Memory B cell (primary cell): ENCODE results near the gene NHS.

ENCODE experiments used
- ATAC-seq: fragments of 150-1000 bp; cut with Tn5 transposase; 2 replicates; pipeline ENCODE4 v1.10.0; 2021; ENCODE audit warnings: low read depth, mild to moderate bottlenecking, moderate library complexity
- DNase-seq, 2 donors: peaks; one replicate each; pipeline ENCODE4 v3.0.0; 2022; ENCODE audit warnings: low spot score in 2 of 2
- H3K27ac Mint-ChIP-seq: one replicate; pipeline ENCODE4 v1.8.0; 2022; ENCODE audit warnings: mild to moderate bottlenecking, moderate library complexity, mixed read lengths
- H3K27me3 Mint-ChIP-seq: one replicate; pipeline ENCODE4 v1.8.0; 2022; ENCODE audit warnings: mixed read lengths
- H3K36me3 Mint-ChIP-seq: one replicate; pipeline ENCODE4 v1.8.0; 2022; ENCODE audit warnings: mild to moderate bottlenecking, mixed read lengths
- H3K4me1 Mint-ChIP-seq: one replicate; pipeline ENCODE4 v1.8.0; 2022; ENCODE audit warnings: mixed read lengths
- H3K4me3 Mint-ChIP-seq: one replicate; pipeline ENCODE4 v1.8.0; 2022; ENCODE audit warnings: mild to moderate bottlenecking, moderate library complexity, mixed read lengths
- H3K9me3 Mint-ChIP-seq: one replicate; pipeline ENCODE4 v1.8.0; 2022; ENCODE audit warnings: mixed read lengths

The NHS gene

DNA sequence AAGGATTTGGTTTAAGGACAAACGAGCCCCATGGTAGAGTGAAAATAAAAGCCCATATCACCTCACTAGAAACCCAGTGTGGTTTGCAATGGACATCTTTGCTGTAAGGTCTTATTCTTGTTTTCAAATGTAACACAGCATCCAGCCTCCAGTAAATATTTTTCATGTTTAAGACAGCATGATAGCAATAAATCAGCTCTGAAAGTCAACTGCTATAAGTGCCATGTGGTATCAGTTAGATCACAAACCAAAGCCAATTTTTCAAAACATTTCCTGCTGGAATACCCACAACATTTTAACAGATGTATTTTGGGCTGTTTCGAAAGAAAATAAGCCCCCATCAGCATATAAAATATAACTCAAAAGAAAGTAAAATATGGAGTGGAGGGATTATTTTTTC lies 338.3 kb downstream of the NHS start:
- peaks cover 5% of the 10 kb centered on the region for H3K27me3 Mint-ChIP-seq
- no peaks in the 10 kb centered on the region for H3K36me3 Mint-ChIP-seq
- H3K4me1 Mint-ChIP-seq = no peaks in the 10 kb centered on the region
- H3K27ac Mint-ChIP-seq = no peak overlapping the region
- DNase-seq (no peak), ATAC-seq (no peak)
- H3K9me3 Mint-ChIP-seq = peaks cover under 1% of the 10 kb centered on the region
- H3K4me3 Mint-ChIP-seq = no peak overlapping the region

DNA sequence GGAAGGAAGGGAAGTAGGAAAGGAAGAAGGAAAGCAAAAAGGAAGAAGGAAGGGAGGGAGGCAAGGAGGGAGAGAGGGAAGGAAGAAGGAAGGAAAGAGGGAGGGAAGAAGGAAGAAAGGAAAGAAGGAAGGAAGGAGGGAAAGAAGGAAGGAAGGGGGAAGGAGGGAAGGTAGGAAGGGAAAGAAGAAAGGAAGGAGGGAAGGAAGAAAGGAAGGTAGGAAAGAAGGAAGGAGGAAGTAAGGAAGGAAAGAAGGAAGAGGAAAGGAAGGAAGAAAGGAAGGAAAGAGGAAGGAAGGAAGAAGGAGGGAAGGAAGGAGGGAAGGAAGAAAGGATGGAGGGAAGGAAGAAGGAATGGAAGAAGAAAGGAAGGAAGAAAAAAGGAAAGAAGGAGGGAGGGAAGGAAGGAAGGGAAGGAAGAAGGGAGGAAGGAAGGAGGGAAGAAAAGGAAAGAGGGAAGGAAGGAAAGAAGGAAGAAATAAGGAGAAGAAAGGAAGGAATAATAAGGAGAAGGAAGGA lies 343.7 kb downstream of the NHS start:
- ATAC-seq (no peak), DNase-seq (no peak)
- no peaks in the 10 kb centered on the region for H3K36me3 Mint-ChIP-seq
- H3K4me1 Mint-ChIP-seq = no peaks in the 10 kb centered on the region
- H3K27me3 Mint-ChIP-seq = peaks cover 6% of the 10 kb centered on the region
- H3K4me3 Mint-ChIP-seq = no peak overlapping the region
- H3K27ac Mint-ChIP-seq = no peak overlapping the region
- H3K9me3 Mint-ChIP-seq = peaks cover 7% of the 10 kb centered on the region

DNA sequence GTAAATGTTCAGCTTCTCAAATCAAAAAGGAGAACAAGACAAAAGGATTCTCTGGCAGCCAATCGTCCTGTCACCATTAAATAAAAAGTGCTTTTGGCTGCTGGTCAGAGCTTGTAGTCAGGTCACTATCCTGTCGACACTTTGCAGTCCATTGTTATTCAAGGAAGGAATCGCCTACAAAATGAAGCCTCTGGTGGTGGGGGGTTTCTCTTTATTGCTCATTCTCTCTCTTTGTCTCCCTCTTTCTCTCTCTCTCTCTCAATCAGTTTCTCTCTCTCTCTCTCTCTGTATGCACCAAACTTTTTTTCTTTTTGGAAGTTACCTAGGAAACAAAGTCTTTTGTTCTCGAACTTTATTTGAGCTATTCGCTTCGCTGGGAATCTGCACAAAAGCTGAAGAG lies 344.7 kb downstream of the NHS start:
- H3K4me3 Mint-ChIP-seq = no peak overlapping the region
- no peak for DNase-seq
- H3K27me3 Mint-ChIP-seq = peaks cover 9% of the 10 kb centered on the region
- ATAC-seq = no peak
- H3K4me1 Mint-ChIP-seq = no peaks in the 10 kb centered on the region
- peaks cover 7% of the 10 kb centered on the region for H3K9me3 Mint-ChIP-seq
- no peaks in the 10 kb centered on the region for H3K36me3 Mint-ChIP-seq
- no peak overlapping the region for H3K27ac Mint-ChIP-seq

DNA sequence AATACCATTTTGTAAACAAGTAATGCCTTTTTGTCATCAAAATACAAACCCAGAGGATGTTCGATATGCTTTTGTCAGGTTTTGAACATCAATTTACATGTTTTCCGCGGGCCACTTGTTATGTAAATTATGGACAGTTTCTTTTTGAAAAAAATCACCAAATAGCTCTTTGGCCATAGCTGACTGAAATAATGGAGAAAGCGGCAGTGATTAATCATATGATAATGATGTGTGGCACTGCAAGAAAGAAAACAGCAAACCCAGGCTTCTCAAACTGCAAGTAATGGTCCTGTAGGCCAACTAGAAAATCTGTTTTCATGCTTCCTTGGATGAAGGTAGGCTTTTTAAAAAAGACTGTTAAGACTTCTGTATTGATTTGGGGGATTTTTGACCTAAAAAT lies 346.7 kb downstream of the NHS start:
- Mint-ChIP-seq H3K4me3 (no peak overlapping the region), H3K27me3 (peaks cover 9% of the 10 kb centered on the region), H3K4me1 (no peaks in the 10 kb centered on the region), H3K9me3 (peaks cover 7% of the 10 kb centered on the region), H3K27ac (no peak overlapping the region), H3K36me3 (no peaks in the 10 kb centered on the region)
- no peak for DNase-seq
- ATAC-seq = no peak

DNA sequence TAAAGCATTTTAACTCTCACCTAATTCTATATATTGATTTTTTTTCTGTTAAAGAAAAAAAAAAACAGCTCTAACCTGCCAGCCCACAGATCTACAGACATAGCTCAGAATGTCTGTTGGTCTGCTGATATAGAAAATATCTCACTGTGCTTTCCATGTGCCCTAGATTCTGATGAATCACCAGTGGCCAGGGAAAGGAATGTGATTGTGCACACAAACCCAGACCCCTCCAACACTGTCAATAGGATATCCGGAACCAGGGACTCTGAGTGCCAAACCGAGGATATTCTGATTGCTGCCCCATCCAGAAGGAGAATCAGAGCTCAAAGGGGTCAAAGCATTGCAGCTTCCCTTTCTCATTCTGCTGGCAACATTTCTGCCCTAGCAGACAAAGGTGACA lies 350.2 kb downstream of the NHS start:
- no peak for ATAC-seq
- Mint-ChIP-seq H3K4me1 (no peaks in the 10 kb centered on the region), H3K27me3 (peaks cover 7% of the 10 kb centered on the region), H3K27ac (no peak overlapping the region), H3K4me3 (no peak overlapping the region), H3K36me3 (no peaks in the 10 kb centered on the region), H3K9me3 (no peaks in the 10 kb centered on the region)
- no peak for DNase-seq

DNA sequence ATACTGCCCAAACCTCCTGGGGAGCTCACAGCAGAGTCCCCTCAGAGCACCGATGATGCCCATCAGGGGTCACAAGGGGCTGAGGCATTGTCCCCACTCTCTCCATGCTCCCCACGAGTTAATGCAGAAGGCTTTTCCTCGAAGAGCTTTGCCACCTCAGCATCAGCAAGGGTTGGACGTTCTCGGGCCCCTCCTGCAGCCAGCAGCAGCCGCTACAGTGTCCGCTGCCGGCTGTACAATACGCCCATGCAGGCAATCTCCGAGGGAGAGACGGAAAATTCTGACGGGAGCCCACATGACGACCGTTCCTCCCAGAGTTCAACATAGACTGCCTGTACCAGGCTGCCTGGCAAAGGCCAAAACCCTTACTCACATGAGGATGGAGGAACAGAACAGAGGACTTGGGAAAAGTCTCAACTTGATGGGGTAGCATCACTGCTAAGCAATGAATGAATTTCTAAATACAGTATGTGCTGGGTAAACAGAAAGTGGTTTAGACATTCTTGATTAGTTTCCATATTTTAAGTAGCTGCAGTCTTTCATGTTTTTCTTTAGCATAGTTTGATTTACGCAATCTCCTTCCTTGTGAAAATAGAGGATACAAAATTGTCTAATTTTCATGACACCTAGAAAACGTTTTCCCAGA lies 357.3 kb downstream of the NHS start:
- no peak overlapping the region for H3K4me3 Mint-ChIP-seq
- no peaks in the 10 kb centered on the region for H3K4me1 Mint-ChIP-seq
- H3K27ac Mint-ChIP-seq = no peak overlapping the region
- H3K9me3 Mint-ChIP-seq = no peaks in the 10 kb centered on the region
- H3K27me3 Mint-ChIP-seq = peaks cover 5% of the 10 kb centered on the region
- H3K36me3 Mint-ChIP-seq = no peaks in the 10 kb centered on the region
- DNase-seq (no peak), ATAC-seq (no peak)

DNA sequence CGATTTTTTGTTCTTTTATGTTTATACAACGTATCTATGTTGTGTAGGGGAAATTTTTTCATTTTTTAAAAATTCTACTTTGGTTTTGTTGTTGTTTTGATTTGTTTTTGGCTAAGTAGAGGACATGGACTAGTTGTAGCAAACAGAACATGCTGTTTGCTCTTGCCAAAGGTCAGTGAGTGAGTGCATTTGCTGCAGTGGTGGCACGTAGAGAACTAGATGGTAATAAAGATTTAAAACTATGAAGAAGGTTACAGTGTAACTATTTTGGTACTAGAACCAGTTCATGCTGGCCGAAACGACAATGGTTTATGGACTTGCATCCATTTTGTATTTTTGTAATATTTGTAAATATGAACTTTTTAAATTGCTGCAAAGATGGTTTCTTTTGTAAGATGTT lies 360.4 kb downstream of the NHS start:
- DNase-seq (no peak), ATAC-seq (no peak)
- peaks cover 4% of the 10 kb centered on the region for H3K27me3 Mint-ChIP-seq
- peaks cover 2% of the 10 kb centered on the region for H3K36me3 Mint-ChIP-seq
- H3K27ac Mint-ChIP-seq = no peak overlapping the region
- H3K4me3 Mint-ChIP-seq = no peak overlapping the region
- H3K4me1 Mint-ChIP-seq = peaks cover 6% of the 10 kb centered on the region
- H3K9me3 Mint-ChIP-seq = no peaks in the 10 kb centered on the region

DNA sequence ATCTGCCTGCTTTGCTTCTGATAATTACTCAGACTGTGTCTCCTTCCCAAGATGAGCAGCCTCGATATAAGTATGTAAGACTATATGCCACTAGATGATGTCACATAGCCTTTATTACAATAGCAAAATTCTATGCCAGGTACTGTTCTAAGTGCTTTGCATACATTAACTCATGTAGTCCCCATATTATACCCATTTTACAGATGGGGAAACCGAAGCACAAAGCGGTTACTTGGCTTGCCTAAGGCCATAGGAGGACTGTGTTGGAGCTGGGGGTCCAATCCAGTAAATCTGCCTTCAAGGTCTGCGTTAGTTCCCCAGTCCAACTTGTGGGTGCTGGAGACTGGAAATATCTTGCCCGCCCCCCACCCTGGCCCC lies 361.5 kb downstream of the NHS start:
- Mint-ChIP-seq H3K4me3 (peak overlapping the region; percentile 92), H3K36me3 (peaks cover 2% of the 10 kb centered on the region), H3K27me3 (peaks cover 4% of the 10 kb centered on the region), H3K27ac (peak overlapping the region; percentile 20), H3K4me1 (peaks cover 6% of the 10 kb centered on the region), H3K9me3 (no peaks in the 10 kb centered on the region)
- DNase-seq (no peak), ATAC-seq (no peak)

DNA sequence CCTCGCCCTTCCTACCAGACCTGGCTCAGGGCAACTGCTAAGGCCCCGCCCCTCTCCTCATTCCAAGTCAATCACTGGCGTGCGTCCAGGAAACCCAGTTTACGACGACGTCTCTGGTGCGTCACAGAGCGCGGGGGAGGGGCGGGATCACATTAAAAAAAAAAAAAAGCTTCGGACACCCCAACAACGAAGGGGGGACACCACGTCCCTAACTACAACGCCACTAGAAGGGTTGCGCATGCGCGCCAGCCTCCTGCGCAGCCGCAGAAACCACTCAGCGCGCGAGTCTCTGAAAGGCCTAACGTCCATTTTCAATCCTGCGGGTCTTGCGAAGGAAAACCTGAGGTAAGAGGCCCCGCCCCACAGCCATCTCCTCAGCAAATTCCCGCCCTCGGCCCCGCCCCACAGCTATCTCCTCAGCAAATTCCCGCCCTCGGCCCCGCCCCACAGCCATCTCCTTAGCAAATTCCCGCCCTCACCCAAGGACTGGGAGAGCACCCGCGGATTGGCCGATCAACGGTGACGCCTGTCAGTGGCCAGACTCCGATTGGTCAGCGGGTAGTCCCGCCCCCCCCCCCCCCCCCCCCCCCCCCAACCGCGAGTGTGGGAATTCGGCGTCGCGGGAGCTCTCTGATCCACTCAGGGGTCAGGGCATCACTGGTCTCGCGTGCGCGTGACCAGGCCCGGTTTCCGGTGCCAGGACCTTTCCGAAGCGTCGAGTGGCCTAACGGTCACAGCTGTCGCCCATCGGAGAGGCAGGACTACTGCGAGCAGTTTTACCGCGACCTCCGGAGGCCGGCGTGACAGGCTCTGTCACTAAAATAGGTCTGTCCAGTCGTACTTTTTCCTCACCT lies 362.1 kb downstream of the NHS start, which contains the start of gene SCML1:
Gene SCML1 (plus strand): TSS at position 638 of the 854 bp plus-strand sequence. CDS start 6,694 bp downstream, outside the sequence.
- Mint-ChIP-seq H3K4me1 (peaks cover 6% of the 10 kb centered on the region), H3K27me3 (peaks cover 4% of the 10 kb centered on the region), H3K4me3 (peak within 1 kb of the TSS; percentile 92), H3K27ac (peak within 1 kb of the TSS; percentile 89), H3K36me3 (peaks cover 2% of the 10 kb centered on the region), H3K9me3 (no peaks in the 10 kb centered on the region)
- DNase-seq (peak; percentile 51 to 55), ATAC-seq (peak; percentile 79)

DNA sequence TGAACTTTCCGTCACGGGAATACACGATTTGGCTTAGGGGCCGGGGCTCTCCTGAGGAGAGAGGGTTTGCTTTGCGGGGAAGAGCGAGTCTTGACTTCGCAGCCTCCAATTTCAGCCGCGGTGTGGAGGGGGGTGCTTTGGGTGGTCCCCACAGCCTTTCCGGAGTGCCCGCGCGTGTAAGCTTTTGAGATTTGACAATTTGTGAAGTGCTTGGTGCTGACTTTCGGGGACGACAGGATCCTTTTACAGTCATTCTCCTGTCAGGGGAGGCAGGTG lies 362.6 kb downstream of the NHS start:
- H3K4me3 Mint-ChIP-seq = peak overlapping the region; percentile 92
- H3K27me3 Mint-ChIP-seq = peaks cover 4% of the 10 kb centered on the region
- peaks cover 6% of the 10 kb centered on the region for H3K4me1 Mint-ChIP-seq
- no peak for DNase-seq
- peak overlapping the region; percentile 89 for H3K27ac Mint-ChIP-seq
- peaks cover 2% of the 10 kb centered on the region for H3K36me3 Mint-ChIP-seq
- no peaks in the 10 kb centered on the region for H3K9me3 Mint-ChIP-seq
- peak; percentile 4 for ATAC-seq

DNA sequence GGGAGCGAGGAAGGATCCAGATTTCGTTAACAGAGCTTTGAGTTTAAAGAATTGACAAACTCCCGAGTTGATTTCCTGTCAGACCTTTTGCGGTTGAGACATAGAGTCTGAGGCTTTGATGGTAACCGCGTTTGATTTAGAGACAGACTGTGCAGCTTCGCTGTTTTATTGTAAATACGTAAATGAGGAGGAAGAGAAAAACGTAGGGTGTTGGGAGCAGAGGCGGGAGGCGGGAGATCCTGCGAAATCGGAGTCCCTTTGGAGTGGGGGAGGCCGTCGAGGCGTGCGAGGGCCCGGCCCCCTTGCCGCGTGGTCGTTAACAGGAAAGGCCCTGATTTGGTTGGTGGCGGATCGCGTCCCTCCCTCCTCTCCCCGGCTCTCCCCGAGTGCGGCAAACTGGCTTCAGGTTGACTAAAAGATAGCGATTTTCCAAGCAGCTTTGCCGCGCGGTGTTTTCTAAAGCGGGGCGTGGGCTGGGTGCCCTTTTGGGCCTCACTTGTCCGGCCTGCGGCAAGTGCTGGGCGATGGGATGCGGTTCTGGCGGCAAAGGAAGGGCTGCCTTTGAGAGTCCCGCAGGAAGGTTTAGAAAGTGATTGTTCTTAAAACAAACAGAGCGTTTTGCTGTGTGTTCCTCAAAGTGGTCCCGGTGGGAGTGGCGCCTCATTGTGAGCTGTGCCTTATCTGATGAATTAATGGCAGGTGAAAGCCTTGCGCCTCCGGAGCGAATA lies 363.1 kb downstream of the NHS start:
- H3K36me3 Mint-ChIP-seq = peaks cover 2% of the 10 kb centered on the region
- H3K27me3 Mint-ChIP-seq = peaks cover 4% of the 10 kb centered on the region
- ATAC-seq (peak; percentile 25), DNase-seq (peak; percentile 3 to 21)
- peak overlapping the region; percentile 92 for H3K4me3 Mint-ChIP-seq
- H3K4me1 Mint-ChIP-seq = peaks cover 6% of the 10 kb centered on the region
- no peaks in the 10 kb centered on the region for H3K9me3 Mint-ChIP-seq
- H3K27ac Mint-ChIP-seq = peak overlapping the region; percentile 89

DNA sequence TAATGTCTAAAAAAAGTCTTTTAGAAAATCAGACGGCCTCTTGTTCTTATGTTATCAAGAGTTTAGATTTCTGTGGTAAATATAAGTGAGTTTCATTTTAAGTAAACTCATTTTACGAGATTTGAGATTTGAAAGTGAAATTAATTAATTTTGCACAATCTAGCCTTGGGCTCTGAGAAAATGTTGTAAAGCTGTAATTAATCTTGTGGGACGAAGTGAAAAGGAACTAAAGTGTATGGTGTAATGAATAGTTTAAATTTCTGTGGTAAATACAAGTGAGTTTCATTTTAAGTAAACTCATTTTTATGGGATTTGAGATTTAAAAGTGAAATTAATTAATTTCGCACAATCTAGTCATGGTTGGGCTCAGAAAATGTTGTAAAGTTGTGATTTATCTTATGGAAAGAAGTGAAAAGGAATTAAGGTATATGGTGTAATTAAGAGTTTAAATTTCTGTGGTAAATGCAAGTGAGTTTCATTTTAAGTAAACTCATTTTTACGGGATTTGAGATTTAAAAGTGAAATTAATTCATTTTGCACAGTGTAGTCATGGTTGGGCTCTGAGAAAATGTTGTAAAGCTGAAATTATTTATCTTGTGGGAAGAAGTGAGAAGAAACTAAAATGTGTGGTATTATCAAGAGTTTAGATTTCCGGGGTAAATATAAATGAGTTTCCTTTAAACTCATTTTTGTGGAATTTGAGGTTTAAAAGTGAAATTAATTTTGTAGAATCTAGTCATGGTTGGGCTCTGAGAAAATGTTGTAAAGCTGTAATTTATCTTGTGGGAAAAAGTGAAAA lies 363.9 kb downstream of the NHS start:
- H3K4me3 Mint-ChIP-seq = peak overlapping the region; percentile 92
- peaks cover 6% of the 10 kb centered on the region for H3K4me1 Mint-ChIP-seq
- peak overlapping the region; percentile 35 for H3K27ac Mint-ChIP-seq
- no peak for ATAC-seq
- no peak for DNase-seq
- peaks cover 2% of the 10 kb centered on the region for H3K36me3 Mint-ChIP-seq
- no peaks in the 10 kb centered on the region for H3K9me3 Mint-ChIP-seq
- peaks cover 3% of the 10 kb centered on the region for H3K27me3 Mint-ChIP-seq

DNA sequence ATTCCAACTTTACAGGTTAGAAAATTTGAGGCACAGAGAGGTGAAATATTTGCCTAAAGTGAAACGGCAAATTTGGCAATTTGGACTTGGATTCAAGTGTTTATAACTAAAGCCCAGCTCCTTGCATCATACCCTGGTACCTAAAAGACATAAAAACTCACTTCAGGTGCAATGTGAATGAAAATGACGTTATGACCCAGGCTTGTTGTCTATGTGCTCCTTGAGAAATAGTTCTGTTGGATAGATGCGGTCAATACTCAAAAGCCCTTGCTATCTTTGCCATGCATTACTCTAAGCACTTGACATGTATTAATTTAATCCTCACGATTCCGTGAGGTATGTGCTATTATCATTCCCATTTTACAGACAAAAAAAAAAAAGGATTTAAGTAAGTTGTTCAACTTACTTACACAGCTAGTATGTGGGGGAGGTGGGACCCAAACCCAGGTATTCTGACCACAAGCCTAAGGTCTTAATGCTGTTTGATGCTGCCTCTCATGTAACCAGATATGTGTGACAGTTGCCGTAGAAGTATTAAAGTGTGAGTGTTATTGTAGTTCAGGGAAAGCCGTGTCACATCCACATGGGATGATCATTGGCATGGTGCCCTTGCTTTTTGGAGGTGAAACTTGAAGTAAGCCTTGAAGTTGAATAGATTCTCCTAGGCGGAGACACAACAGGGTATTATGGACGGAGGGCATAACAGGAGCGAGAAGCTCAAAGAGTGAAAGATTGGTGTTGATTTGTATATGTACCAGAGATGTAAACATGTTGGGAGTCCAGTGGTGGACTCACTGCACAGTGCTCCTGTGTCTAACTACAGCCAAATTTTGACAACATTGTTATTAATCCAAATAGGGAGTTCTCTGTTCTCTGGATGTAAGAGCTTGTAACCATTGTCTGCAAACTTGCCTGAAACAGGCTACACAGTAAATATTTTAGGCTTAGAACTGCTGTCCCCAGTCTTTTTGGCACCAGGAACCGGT lies 365.4 kb downstream of the NHS start:
- H3K4me1 Mint-ChIP-seq = peaks cover 6% of the 10 kb centered on the region
- DNase-seq (no peak), ATAC-seq (no peak)
- peaks cover 2% of the 10 kb centered on the region for H3K36me3 Mint-ChIP-seq
- H3K4me3 Mint-ChIP-seq = no peak overlapping the region
- H3K27ac Mint-ChIP-seq = no peak overlapping the region
- H3K27me3 Mint-ChIP-seq = no peaks in the 10 kb centered on the region
- H3K9me3 Mint-ChIP-seq = no peaks in the 10 kb centered on the region
